Measurements from ENCODE around the gene MAGI2. TPM values are rescaled to one million over a fixed set of nuclear protein-coding genes. Genes with fewer than 3 reads are reported as not detected.

The MAGI2 gene
- total and polyA plus RNA-seq, 2 experiments from 2014 or later, result 10.4 to 26.4 TPM

- H3K27me3 Mint-ChIP-seq (ENCODE audit: insufficient read depth, low read depth, poor library complexity), result no peaks in the 10 kb centered on the region
- no peak overlapping the region for H3K4me3 Mint-ChIP-seq
- no peaks in the 10 kb centered on the region for H3K4me1 ChIP-seq (ENCODE audit: insufficient read depth)
- peak; percentile 21 for DNase-seq (ENCODE audit: low spot score)
- H3K79me2 ChIP-seq (replicated peaks; ENCODE audit: insufficient read depth), result no peaks in the 10 kb centered on the region
- H3K4me1 Mint-ChIP-seq, result no peaks in the 10 kb centered on the region
- H3K9me3 Mint-ChIP-seq, result no peaks in the 10 kb centered on the region
- ATAC-seq, result no peak
- no peak overlapping the region for H3K27ac ChIP-seq (ENCODE audit: low read depth)
- H3K36me3 ChIP-seq (ENCODE audit: insufficient read depth), result no peaks in the 10 kb centered on the region
- no peaks in the 10 kb centered on the region for H4K20me1 ChIP-seq (replicated peaks; ENCODE audit: insufficient read depth)
- no peak overlapping the region for H3K27ac Mint-ChIP-seq
- no peaks in the 10 kb centered on the region for H3K27me3 ChIP-seq (ENCODE audit: insufficient read depth)
- H3K4me3 ChIP-seq, result no peak overlapping the region
- TF ChIP-seq NANOG (IDR thresholded peaks at IDR 0.05; ENCODE audit: borderline replicate concordance), result no peak
- TF ChIP-seq, protein P1, sequence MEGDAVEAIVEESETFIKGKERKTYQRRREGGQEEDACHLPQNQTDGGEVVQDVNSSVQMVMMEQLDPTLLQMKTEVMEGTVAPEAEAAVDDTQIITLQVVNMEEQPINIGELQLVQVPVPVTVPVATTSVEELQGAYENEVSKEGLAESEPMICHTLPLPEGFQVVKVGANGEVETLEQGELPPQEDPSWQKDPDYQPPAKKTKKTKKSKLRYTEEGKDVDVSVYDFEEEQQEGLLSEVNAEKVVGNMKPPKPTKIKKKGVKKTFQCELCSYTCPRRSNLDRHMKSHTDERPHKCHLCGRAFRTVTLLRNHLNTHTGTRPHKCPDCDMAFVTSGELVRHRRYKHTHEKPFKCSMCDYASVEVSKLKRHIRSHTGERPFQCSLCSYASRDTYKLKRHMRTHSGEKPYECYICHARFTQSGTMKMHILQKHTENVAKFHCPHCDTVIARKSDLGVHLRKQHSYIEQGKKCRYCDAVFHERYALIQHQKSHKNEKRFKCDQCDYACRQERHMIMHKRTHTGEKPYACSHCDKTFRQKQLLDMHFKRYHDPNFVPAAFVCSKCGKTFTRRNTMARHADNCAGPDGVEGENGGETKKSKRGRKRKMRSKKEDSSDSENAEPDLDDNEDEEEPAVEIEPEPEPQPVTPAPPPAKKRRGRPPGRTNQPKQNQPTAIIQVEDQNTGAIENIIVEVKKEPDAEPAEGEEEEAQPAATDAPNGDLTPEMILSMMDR (conservative IDR thresholded peaks at IDR 0.05; ENCODE audit: low read depth in 2 of 2), result peak in 1 of 2 experiments; percentile 44; a peak in 2 of 4 replicates
- no peak overlapping the region for H2AFZ ChIP-seq
- no peaks in the 10 kb centered on the region for H3K9me2 ChIP-seq (ENCODE audit: insufficient read depth)
- no peaks in the 10 kb centered on the region for H3K36me3 Mint-ChIP-seq (ENCODE audit: low read depth)
- H3F3A ChIP-seq (replicated peaks; ENCODE audit: low read depth), result no peaks in the 10 kb centered on the region
- H3K4me2 ChIP-seq, result no peak overlapping the region
Observed at GRCh38 chr7:78985509-78985908, 468.0 kb downstream of the MAGI2 start.

DNA sequence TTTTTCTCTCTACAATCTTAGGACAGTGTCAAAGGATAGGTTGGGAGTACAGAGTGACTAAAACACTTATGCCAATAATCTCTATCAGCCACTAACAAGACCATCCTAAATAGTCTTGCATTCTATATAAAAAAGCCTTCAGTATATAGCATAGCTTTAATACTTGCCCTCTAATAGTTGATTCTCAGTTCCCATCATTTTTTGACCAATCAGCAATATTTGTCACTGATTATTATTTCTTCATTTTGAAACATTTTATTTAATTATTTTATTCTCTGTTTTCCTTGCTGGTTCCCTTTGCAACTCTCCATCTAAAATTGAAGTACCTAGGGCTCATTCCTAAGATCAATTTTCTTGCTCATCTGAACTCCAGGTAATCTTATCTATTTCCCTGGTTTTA lies 470.0 kb downstream of the MAGI2 start:
- Histone ChIP-seq H3K27ac (ENCODE audit: low read depth) (no peak overlapping the region), H3F3A (replicated peaks; ENCODE audit: low read depth) (no peaks in the 10 kb centered on the region), H3K4me3 (no peak overlapping the region), H3K4me2 (no peak overlapping the region), H3K9me2 (ENCODE audit: insufficient read depth) (no peaks in the 10 kb centered on the region), H3K27me3 (ENCODE audit: insufficient read depth) (no peaks in the 10 kb centered on the region), H3K4me1 (ENCODE audit: insufficient read depth) (no peaks in the 10 kb centered on the region), H2AFZ (no peak overlapping the region), H3K79me2 (replicated peaks; ENCODE audit: insufficient read depth) (no peaks in the 10 kb centered on the region), H3K36me3 (ENCODE audit: insufficient read depth) (no peaks in the 10 kb centered on the region), H4K20me1 (replicated peaks; ENCODE audit: insufficient read depth) (no peaks in the 10 kb centered on the region)
- ATAC-seq (no peak), DNase-seq (ENCODE audit: low spot score) (no peak)
- Mint-ChIP-seq H3K36me3 (ENCODE audit: low read depth) (no peaks in the 10 kb centered on the region), H3K4me1 (no peaks in the 10 kb centered on the region), H3K27ac (no peak overlapping the region), H3K4me3 (no peak overlapping the region), H3K9me3 (no peaks in the 10 kb centered on the region), H3K27me3 (ENCODE audit: insufficient read depth, low read depth, poor library complexity) (no peaks in the 10 kb centered on the region)
- TF ChIP-seq NANOG (IDR thresholded peaks at IDR 0.05; ENCODE audit: borderline replicate concordance) (no peak), STAT1 (IDR thresholded peaks at IDR 0.05; ENCODE audit: unreplicated experiment) (no peak)
- TF ChIP-seq, protein P2, sequence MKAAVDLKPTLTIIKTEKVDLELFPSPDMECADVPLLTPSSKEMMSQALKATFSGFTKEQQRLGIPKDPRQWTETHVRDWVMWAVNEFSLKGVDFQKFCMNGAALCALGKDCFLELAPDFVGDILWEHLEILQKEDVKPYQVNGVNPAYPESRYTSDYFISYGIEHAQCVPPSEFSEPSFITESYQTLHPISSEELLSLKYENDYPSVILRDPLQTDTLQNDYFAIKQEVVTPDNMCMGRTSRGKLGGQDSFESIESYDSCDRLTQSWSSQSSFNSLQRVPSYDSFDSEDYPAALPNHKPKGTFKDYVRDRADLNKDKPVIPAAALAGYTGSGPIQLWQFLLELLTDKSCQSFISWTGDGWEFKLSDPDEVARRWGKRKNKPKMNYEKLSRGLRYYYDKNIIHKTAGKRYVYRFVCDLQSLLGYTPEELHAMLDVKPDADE (IDR thresholded peaks at IDR 0.05), result no peak

- Histone ChIP-seq H3K79me2 (replicated peaks; ENCODE audit: insufficient read depth) (no peaks in the 10 kb centered on the region), H3K27ac (ENCODE audit: low read depth) (no peak overlapping the region), H3K27me3 (ENCODE audit: insufficient read depth) (no peaks in the 10 kb centered on the region), H3K4me2 (no peak overlapping the region), H3K9me2 (ENCODE audit: insufficient read depth) (no peaks in the 10 kb centered on the region), H3F3A (replicated peaks; ENCODE audit: low read depth) (no peaks in the 10 kb centered on the region), H4K20me1 (replicated peaks; ENCODE audit: insufficient read depth) (no peaks in the 10 kb centered on the region), H2AFZ (no peak overlapping the region), H3K36me3 (ENCODE audit: insufficient read depth) (no peaks in the 10 kb centered on the region), H3K4me1 (ENCODE audit: insufficient read depth) (peaks cover 6% of the 10 kb centered on the region; the same call in 1 of the 2 replicates), H3K4me3 (no peak overlapping the region)
- peaks cover 40% of the 10 kb centered on the region for H3K4me1 Mint-ChIP-seq
- H3K27me3 Mint-ChIP-seq (ENCODE audit: insufficient read depth, low read depth, poor library complexity), result peaks cover 2% of the 10 kb centered on the region
- ATAC-seq (peak; percentile 63), DNase-seq (ENCODE audit: low spot score) (peak; percentile 40)
- no peak overlapping the region for H3K4me3 Mint-ChIP-seq
- no peaks in the 10 kb centered on the region for H3K36me3 Mint-ChIP-seq (ENCODE audit: low read depth)
- H3K9me3 Mint-ChIP-seq, result no peaks in the 10 kb centered on the region
- no peak overlapping the region for H3K27ac Mint-ChIP-seq
- TF ChIP-seq, protein P2 (IDR thresholded peaks at IDR 0.05), result no peak
- TF ChIP-seq ZNF331 (CRISPR knock-in tag; IDR thresholded peaks at IDR 0.05; ENCODE audit: low read depth), result no peak
- TF ChIP-seq ZNF114 (CRISPR knock-in tag; IDR thresholded peaks at IDR 0.05), result no peak
- no peak for TF ChIP-seq CREB1 (CRISPR knock-in tag; IDR thresholded peaks at IDR 0.05; ENCODE audit: low read depth)
- no peak for TF ChIP-seq POLR2AphosphoS5 (IDR thresholded peaks at IDR 0.05; ENCODE audit: low read depth)
- no peak for TF ChIP-seq REST (IDR thresholded peaks at IDR 0.05; ENCODE audit: unreplicated experiment)
- TF ChIP-seq JUNB (IDR thresholded peaks at IDR 0.05; ENCODE audit: unreplicated experiment), result no peak
- no peak for TF ChIP-seq STAT1 (IDR thresholded peaks at IDR 0.05; ENCODE audit: unreplicated experiment)
- no peak for TF ChIP-seq NANOG (IDR thresholded peaks at IDR 0.05; ENCODE audit: borderline replicate concordance)
Observed at GRCh38 chr7:78970440-78970916, 483.0 kb downstream of the MAGI2 start.
